SU-DHL-6 (cell line): ENCODE measurements around the gene SLC38A10.

Experiments
- H2AFZ ChIP-seq: fragments of 200-600 bp; sonication (generic); 2 replicates; pipeline ENCODE4 v1.6.1; 2014; ENCODE audit warnings: low read depth, mild to moderate bottlenecking, moderate library complexity, mixed read lengths, antibody characterized with exemption, low read length; ENCODE audit not compliant: severe bottlenecking
- H3F3A ChIP-seq: fragments of 200-600 bp; shearing (Covaris generic); 2 replicates; pipeline ENCODE4 v1.6.0; 2016; ENCODE audit warnings: antibody characterized with exemption, mild to moderate bottlenecking; ENCODE audit not compliant: insufficient read depth
- H3K27ac ChIP-seq: fragments of 200-600 bp; sonication (generic); 2 replicates; pipeline ENCODE4 v1.5.1; 2016; ENCODE audit warnings: low read depth, mild to moderate bottlenecking, low read length, moderate library complexity, mixed read lengths
- H3K27me3 ChIP-seq: fragments of 200-600 bp; sonication (generic), shearing (Covaris generic); 2 replicates; pipeline ENCODE4 v1.6.0; 2014; ENCODE audit warnings: mild to moderate bottlenecking, low read length
- H3K36me3 ChIP-seq: fragments of 200-600 bp; sonication (generic); 2 replicates; pipeline ENCODE4 v1.6.1; 2014; ENCODE audit warnings: mild to moderate bottlenecking, low read length, mixed read lengths
- H3K4me2 ChIP-seq: fragments of 300-600, 200-600 bp; shearing (Covaris generic), sonication (generic); 2 replicates; pipeline ENCODE4 v1.6.0; 2014; ENCODE audit warnings: low read length, low read depth, mild to moderate bottlenecking; ENCODE audit not compliant: poor library complexity, severe bottlenecking
- H3K4me3 ChIP-seq: fragments of 200-600 bp; sonication (generic); 2 replicates; pipeline ENCODE4 v1.5.1; 2014; ENCODE audit warnings: antibody characterized with exemption, low read length, mild to moderate bottlenecking, mixed read lengths; ENCODE audit not compliant: insufficient read depth, poor library complexity, severe bottlenecking
- H3K79me2 ChIP-seq: fragments of 200-600 bp; sonication (generic); 2 replicates; pipeline ENCODE4 v1.6.1; 2014; ENCODE audit warnings: mild to moderate bottlenecking, low read length, moderate library complexity; ENCODE audit not compliant: insufficient read depth
- H3K9ac ChIP-seq: fragments of 200-600 bp; sonication (generic); 2 replicates; pipeline ENCODE4 v1.7.0; 2014; ENCODE audit warnings: mild to moderate bottlenecking, low read length
- H3K9me2 ChIP-seq: fragments of 200-600 bp; sonication (generic); replicated peaks from 2 replicates; pipeline ENCODE4 v1.6.1; 2014; ENCODE audit warnings: low read length; ENCODE audit not compliant: insufficient read depth
- H3K9me3 ChIP-seq: fragments of 200-600 bp; sonication (generic); 2 replicates; pipeline ENCODE4 v1.6.1; 2014; ENCODE audit warnings: low read length, mixed read lengths; ENCODE audit not compliant: insufficient read depth
- H4K20me1 ChIP-seq: fragments of 200-600 bp; sonication (generic); 2 replicates; pipeline ENCODE4 v1.6.1; 2014; ENCODE audit warnings: low read depth, mild to moderate bottlenecking, antibody characterized with exemption, low read length, moderate library complexity, mixed read lengths
- CTCF ChIP-seq: fragments of 200-600 bp; sonication (generic); IDR thresholded peaks from one replicate; pipeline ENCODE4 v1.5.1; 2017; ENCODE audit warnings: antibody characterized with exemption, mild to moderate bottlenecking, low read length, moderate library complexity; ENCODE audit not compliant: insufficient read depth, poor library complexity, severe bottlenecking
- EZH2phosphoT487 ChIP-seq: fragments of 200-600 bp; sonication (generic), shearing (Covaris generic); conservative IDR thresholded peaks from 2 replicates; pipeline ENCODE4 v1.6.1; 2018; ENCODE audit warnings: mild to moderate bottlenecking, antibody characterized with exemption, low read length, moderate library complexity, mixed read lengths

SLC38A10 gene

GRCh38 chr17:81334391-81334901, 39.3 kb upstream of the SLC38A10 start:
- no peaks in the 10 kb centered on the region for H3K9me3 ChIP-seq
- H3K27ac ChIP-seq, result no peak overlapping the region
- no peaks in the 10 kb centered on the region for H3K36me3 ChIP-seq
- no peak for TF ChIP-seq EZH2phosphoT487
- no peak for TF ChIP-seq CTCF
- H3F3A ChIP-seq, result no peaks in the 10 kb centered on the region
- no peak overlapping the region for H3K9ac ChIP-seq
- H3K9me2 ChIP-seq, result no peaks in the 10 kb centered on the region
- no peak overlapping the region for H2AFZ ChIP-seq
- no peak overlapping the region for H3K4me3 ChIP-seq
- H3K79me2 ChIP-seq, result no peaks in the 10 kb centered on the region
- H3K4me2 ChIP-seq, result no peak overlapping the region
- no peaks in the 10 kb centered on the region for H3K27me3 ChIP-seq
- H4K20me1 ChIP-seq, result no peaks in the 10 kb centered on the region

- no peak overlapping the region for H3K4me3 ChIP-seq
- no peaks in the 10 kb centered on the region for H3K9me2 ChIP-seq
- no peak overlapping the region for H2AFZ ChIP-seq
- no peak overlapping the region for H3K27ac ChIP-seq
- no peaks in the 10 kb centered on the region for H3K36me3 ChIP-seq
- no peak overlapping the region for H3K9ac ChIP-seq
- H3F3A ChIP-seq, result no peaks in the 10 kb centered on the region
- H4K20me1 ChIP-seq, result no peaks in the 10 kb centered on the region
- H3K4me2 ChIP-seq, result no peak overlapping the region
- TF ChIP-seq EZH2phosphoT487, result no peak
- no peaks in the 10 kb centered on the region for H3K79me2 ChIP-seq
- no peaks in the 10 kb centered on the region for H3K27me3 ChIP-seq
- H3K9me3 ChIP-seq, result no peaks in the 10 kb centered on the region
These were observed 38.7 kb upstream of the SLC38A10 start for GRCh38 chr17:81333616-81334368.

GRCh38 chr17:81332914-81333528, 37.9 kb upstream of the SLC38A10 start:
- Histone ChIP-seq H3K9me3 (no peaks in the 10 kb centered on the region), H3K9ac (no peak overlapping the region), H3F3A (no peaks in the 10 kb centered on the region), H3K27ac (no peak overlapping the region), H3K4me2 (no peak overlapping the region), H3K4me3 (no peak overlapping the region), H3K79me2 (no peaks in the 10 kb centered on the region), H3K27me3 (no peaks in the 10 kb centered on the region), H3K36me3 (no peaks in the 10 kb centered on the region), H2AFZ (no peak overlapping the region), H4K20me1 (no peaks in the 10 kb centered on the region), H3K9me2 (no peaks in the 10 kb centered on the region)
- no peak for TF ChIP-seq EZH2phosphoT487
- no peak for TF ChIP-seq CTCF
